GM12865 (cell line): ENCODE measurements around the gene SLC25A20.

Experiments used
- DNase-seq: peaks from one replicate; pipeline ENCODE4 v3.0.0; 2010; ENCODE audit warnings: low read depth
- H3K4me3 ChIP-seq: 2 replicates; pipeline ENCODE4 v1.5.1; 2011; ENCODE audit warnings: mild to moderate bottlenecking, low read depth, low read length, control low read depth
- TF ChIP-seq, protein P1 (sequence below): IDR thresholded peaks from 2 replicates; pipeline ENCODE4 v1.5.1; 2011; ENCODE audit warnings: low read length, control low read depth, low read depth, inconsistent platforms; ENCODE audit not compliant: insufficient read depth; ENCODE audit errors: missing control alignments

The SLC25A20 gene

DNA sequence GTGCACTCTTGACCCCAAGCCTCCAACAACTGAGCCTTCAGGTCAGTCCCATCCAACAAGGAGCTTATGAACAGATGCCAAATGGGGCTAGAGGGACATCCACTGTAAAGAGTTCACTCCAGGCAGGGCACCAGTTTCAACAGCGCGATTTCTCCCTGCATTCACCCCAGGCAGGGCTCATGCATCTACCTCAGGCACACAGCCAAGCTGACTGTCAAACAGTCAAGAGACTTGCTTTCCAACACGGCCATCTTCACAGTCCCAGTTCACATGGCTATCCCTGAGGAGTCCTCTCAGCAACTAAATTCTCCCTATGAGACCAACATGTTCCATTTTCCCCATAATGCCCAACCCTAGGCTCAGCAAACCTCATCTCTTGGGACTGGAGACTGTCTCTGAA, 17.7 kb downstream of the SLC25A20 start:
- TF ChIP-seq, protein P1, sequence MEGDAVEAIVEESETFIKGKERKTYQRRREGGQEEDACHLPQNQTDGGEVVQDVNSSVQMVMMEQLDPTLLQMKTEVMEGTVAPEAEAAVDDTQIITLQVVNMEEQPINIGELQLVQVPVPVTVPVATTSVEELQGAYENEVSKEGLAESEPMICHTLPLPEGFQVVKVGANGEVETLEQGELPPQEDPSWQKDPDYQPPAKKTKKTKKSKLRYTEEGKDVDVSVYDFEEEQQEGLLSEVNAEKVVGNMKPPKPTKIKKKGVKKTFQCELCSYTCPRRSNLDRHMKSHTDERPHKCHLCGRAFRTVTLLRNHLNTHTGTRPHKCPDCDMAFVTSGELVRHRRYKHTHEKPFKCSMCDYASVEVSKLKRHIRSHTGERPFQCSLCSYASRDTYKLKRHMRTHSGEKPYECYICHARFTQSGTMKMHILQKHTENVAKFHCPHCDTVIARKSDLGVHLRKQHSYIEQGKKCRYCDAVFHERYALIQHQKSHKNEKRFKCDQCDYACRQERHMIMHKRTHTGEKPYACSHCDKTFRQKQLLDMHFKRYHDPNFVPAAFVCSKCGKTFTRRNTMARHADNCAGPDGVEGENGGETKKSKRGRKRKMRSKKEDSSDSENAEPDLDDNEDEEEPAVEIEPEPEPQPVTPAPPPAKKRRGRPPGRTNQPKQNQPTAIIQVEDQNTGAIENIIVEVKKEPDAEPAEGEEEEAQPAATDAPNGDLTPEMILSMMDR: no peak
- no peak overlapping the region for H3K4me3 ChIP-seq
- no peak for DNase-seq

DNA sequence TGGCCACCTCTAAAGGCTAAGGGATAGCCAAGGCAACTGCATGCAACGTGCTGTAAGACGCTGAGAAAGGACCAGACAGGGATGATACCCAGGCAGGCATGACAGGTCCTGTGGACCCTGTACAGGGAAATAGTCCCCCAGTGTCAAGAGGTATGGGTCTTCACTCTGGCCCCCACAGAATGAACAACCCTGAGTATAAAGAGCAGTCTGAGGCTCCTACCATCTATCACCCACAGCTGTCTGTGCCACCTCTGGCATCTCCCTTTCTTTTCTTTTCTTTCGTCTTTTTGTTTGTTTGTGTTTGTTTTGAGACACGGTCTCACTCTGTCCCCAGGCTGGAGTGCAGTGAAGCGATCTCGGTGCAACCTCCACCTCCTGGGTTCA, 18.7 kb downstream of the SLC25A20 start:
- H3K4me3 ChIP-seq: no peak overlapping the region
- no peak for DNase-seq
- TF ChIP-seq, protein P1: no peak

DNA sequence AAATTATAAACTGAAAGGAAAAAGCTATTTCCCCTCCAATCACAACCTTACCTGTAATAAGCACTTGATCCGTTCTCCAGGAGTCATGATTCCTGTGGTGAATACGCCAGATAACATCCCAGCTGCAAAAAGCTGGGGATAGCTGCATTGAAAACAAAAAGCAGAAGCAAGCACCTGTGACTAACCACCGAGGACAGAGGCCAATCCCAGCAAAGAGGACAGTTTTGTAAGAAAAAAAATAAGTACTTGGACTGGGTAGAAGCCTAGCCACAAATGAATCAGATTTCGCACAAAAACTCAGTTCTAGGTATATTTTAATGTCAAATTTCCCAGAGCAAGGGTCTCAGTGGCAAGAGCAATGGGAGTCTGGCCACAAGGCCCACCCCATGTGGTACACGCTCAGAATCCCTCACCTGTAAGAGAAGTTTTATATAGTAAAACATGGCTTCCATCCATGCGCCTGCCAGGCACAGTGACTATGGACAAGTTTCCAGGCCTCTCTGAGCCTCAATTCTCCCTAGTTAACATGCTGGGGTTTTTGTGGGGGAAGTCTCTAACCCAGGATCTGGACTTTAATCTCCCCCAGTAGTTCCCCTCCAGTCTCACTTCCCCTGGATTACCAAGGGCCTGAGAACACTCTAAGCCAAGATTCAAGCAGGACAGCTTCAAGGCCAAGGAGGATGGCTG, 19.2 kb downstream of the SLC25A20 start:
- TF ChIP-seq, protein P1: no peak
- DNase-seq: peak; percentile 18
- H3K4me3 ChIP-seq: no peak overlapping the region

DNA sequence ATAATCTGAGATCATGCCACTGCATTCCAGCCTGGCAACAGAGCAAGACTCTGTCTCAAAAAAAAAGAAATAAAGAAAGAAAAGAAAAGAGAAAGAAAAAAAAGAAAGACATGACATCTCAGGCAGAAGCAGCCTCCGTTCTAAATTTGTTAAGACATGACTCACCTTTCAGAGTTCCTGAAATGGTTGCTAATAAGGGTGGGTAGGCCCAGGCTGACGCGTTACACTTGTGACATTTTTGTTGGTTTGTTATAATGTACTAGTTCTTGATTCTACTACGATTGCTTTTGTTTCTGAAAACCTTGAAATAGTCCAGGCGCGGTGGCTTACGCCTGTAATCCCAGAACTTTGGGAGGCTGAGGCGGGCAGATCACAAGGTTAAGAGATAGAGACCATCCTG, 21.0 kb downstream of the SLC25A20 start:
- TF ChIP-seq, protein P1: no peak
- no peak for DNase-seq
- H3K4me3 ChIP-seq: no peak overlapping the region

DNA sequence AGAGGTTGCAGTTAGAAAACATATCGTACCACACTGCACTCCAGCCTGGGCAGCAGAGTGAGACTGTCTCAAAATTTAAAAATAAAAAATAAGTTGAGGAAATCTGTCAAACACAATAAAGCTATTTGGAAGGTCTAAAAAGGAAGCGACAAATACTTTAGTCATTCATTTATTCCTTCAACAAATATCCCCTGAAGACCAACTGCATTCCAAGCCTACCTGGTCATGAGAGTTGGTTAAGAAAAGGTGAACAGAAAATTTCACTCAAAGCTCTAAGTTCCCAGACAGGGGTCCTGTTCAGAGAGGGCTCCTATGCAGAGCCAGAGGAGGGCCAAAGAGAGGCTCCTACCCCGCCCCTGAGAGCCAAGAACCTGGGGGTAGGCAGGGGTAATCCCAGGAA, 35.6 kb downstream of the SLC25A20 start:
- no peak for DNase-seq
- TF ChIP-seq, protein P1: no peak
- H3K4me3 ChIP-seq: no peak overlapping the region

DNA sequence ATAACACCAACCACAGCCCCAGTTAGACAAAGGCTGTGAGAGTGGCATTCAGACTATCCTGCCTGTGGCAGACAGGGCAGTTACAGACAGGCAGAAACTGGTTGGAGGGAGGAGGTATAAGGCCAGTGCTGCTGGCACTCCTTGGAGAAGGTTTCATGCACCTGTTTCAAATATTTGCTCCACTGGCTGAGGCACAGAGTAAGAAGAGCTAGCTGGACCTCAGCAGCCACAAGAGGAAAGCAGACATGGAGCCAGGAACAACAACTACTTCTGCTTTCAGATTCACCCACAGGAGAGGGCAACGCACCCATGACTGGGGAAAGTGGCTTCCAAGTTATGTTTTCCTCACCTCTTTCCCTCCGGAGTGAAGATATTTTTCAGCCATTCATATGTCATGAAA, 39.5 kb downstream of the SLC25A20 start:
- TF ChIP-seq, protein P1: no peak
- no peak for DNase-seq
- no peak overlapping the region for H3K4me3 ChIP-seq

DNA sequence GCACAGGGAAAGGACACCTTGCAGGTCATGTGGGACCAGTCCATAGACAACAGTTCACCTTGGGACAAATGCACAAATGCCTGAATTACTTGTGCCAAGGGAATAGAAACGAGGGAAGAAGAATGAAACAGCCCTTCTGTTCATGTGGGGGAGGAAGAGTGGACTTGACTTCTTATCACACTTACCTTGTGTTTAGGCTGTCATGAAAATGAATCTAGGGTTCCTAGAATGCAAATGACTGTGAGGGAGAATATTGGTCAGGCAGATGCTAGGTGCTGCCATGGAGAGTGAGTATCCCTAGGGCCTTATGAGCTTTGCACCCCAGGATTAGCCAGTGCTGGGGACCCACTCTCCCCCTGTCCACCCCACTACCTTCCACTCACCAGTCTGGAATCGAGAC, 40.0 kb downstream of the SLC25A20 start:
- TF ChIP-seq, protein P1: no peak
- H3K4me3 ChIP-seq: no peak overlapping the region
- no peak for DNase-seq
